ENCODE measurements around the gene KIF23.

The KIF23 gene

GRCh38 chr15:69468241-69469121 is 54.3 kb downstream of the KIF23 start:
- peak; percentile 98 for DNase-seq

GRCh38 chr15:69469467-69470201 is 55.5 kb downstream of the KIF23 start:
- no peak for DNase-seq

- no peak for DNase-seq
Observed at GRCh38 chr15:69472046-69472445, 57.9 kb downstream of the KIF23 start.

GRCh38 chr15:69472562-69472961 is 58.4 kb downstream of the KIF23 start:
- no peak for DNase-seq

GRCh38 chr15:69474291-69474690 is 60.1 kb downstream of the KIF23 start:
- DNase-seq = no peak

GRCh38 chr15:69474846-69475455 is 60.8 kb downstream of the KIF23 start:
- DNase-seq = no peak

- DNase-seq = peak; percentile 68
Observed at GRCh38 chr15:69475769-69476358, 61.7 kb downstream of the KIF23 start.

- no peak for DNase-seq
Observed at GRCh38 chr15:69476704-69477473, 62.7 kb downstream of the KIF23 start.

GRCh38 chr15:69478259-69478781 is 64.2 kb downstream of the KIF23 start:
- DNase-seq = peak; percentile 81

- DNase-seq = no peak
Observed at GRCh38 chr15:69479081-69479480, 64.9 kb downstream of the KIF23 start.

GRCh38 chr15:69479971-69480370 is 65.8 kb downstream of the KIF23 start:
- DNase-seq = no peak

GRCh38 chr15:69480932-69481331 is 66.8 kb downstream of the KIF23 start:
- no peak for DNase-seq

GRCh38 chr15:69482686-69483256 is 68.6 kb downstream of the KIF23 start:
- no peak for DNase-seq

GRCh38 chr15:69484837-69485236 is 70.7 kb downstream of the KIF23 start:
- DNase-seq = no peak

- no peak for DNase-seq
Observed at GRCh38 chr15:69486481-69487110, 72.4 kb downstream of the KIF23 start.

GRCh38 chr15:69489073-69489571 is 75.0 kb downstream of the KIF23 start:
- no peak for DNase-seq

- DNase-seq = no peak
Observed at GRCh38 chr15:69490356-69491037, 76.3 kb downstream of the KIF23 start.

- DNase-seq = no peak
Observed at GRCh38 chr15:69491038-69491505, 76.9 kb downstream of the KIF23 start.

GRCh38 chr15:69493406-69493805 is 79.3 kb downstream of the KIF23 start:
- no peak for DNase-seq

GRCh38 chr15:69496001-69496400 is 81.9 kb downstream of the KIF23 start:
- peak; percentile 15 for DNase-seq

Measured in NCI-H1105 (cell line).